H9 (cell line): Measurements from ENCODE around the gene PRICKLE3. TPM values are rescaled to one million over a fixed set of nuclear protein-coding genes. Genes with fewer than 3 reads are reported as not detected.

Source experiments
- DNase-seq: peaks from one replicate; pipeline ENCODE4 v3.0.0-alpha.2; 2017
- H2AFZ ChIP-seq: one replicate; pipeline ENCODE4 v1.6.1; 2013; ENCODE audit warnings: mild to moderate bottlenecking, low read length, control low read depth, moderate library complexity
- H2AK5ac ChIP-seq: 2 replicates; pipeline ENCODE4 v1.6.1; 2013; ENCODE audit warnings: low read length, control low read depth, mixed read lengths; ENCODE audit not compliant: insufficient read length
- H2BK120ac ChIP-seq: one replicate; pipeline ENCODE4 v1.6.1; 2013; ENCODE audit warnings: low read depth, mild to moderate bottlenecking, low read length, control low read depth, inconsistent platforms; ENCODE audit not compliant: poor library complexity, severe bottlenecking
- H2BK12ac ChIP-seq: 2 replicates; pipeline ENCODE4 v1.6.1; 2013; ENCODE audit warnings: low read length, control low read depth, mixed read lengths, low read depth; ENCODE audit not compliant: insufficient read length
- H2BK15ac ChIP-seq: 2 replicates; pipeline ENCODE4 v1.6.1; 2013; ENCODE audit warnings: low read depth, low read length, control low read depth
- H2BK20ac ChIP-seq: one replicate; pipeline ENCODE4 v1.6.1; 2013; ENCODE audit warnings: low read depth, mild to moderate bottlenecking, low read length, control low read depth, inconsistent platforms; ENCODE audit not compliant: poor library complexity, severe bottlenecking
- H2BK5ac ChIP-seq: 2 replicates; pipeline ENCODE4 v1.6.1; 2013; ENCODE audit warnings: low read length, control low read depth, mixed read lengths; ENCODE audit not compliant: insufficient read length
- H3K14ac ChIP-seq: 2 replicates; pipeline ENCODE4 v1.6.1; 2013; ENCODE audit warnings: low read length, control low read depth; ENCODE audit not compliant: insufficient read depth
- H3K18ac ChIP-seq: 2 replicates; pipeline ENCODE4 v1.6.1; 2013; ENCODE audit warnings: low read depth, mild to moderate bottlenecking, mixed read lengths, low read length, control low read depth; ENCODE audit not compliant: insufficient read length
- H3K23ac ChIP-seq: 2 replicates; pipeline ENCODE4 v1.6.1; 2013; ENCODE audit warnings: low read length, control low read depth, mixed read lengths, low read depth; ENCODE audit not compliant: insufficient read length
- H3K23me2 ChIP-seq: 2 replicates; pipeline ENCODE4 v1.6.1; 2013; ENCODE audit warnings: low read depth, mild to moderate bottlenecking, mixed read lengths, low read length, control low read depth; ENCODE audit not compliant: insufficient read length, poor library complexity, severe bottlenecking
- H3K27ac ChIP-seq: 2 replicates; pipeline ENCODE4 v1.5.1; 2013; ENCODE audit warnings: low read length, control low read depth, mixed read lengths, low read depth; ENCODE audit not compliant: insufficient read length
- H3K27me3 ChIP-seq: 2 replicates; pipeline ENCODE4 v1.6.1; 2013; ENCODE audit warnings: low read length, control low read depth, inconsistent platforms; ENCODE audit not compliant: insufficient read depth
- H3K4ac ChIP-seq: 2 replicates; pipeline ENCODE4 v1.6.1; 2013; ENCODE audit warnings: low read depth, mild to moderate bottlenecking, control low read depth, inconsistent platforms, low read length, moderate library complexity
- H3K4me1 ChIP-seq: 2 replicates; pipeline ENCODE4 v1.6.1; 2013; ENCODE audit warnings: low read length, control low read depth, inconsistent platforms; ENCODE audit not compliant: insufficient read depth
- H3K4me2 ChIP-seq: 2 replicates; pipeline ENCODE4 v1.6.1; 2013; ENCODE audit warnings: low read length, control low read depth, mixed read lengths; ENCODE audit not compliant: insufficient read length, insufficient read depth
- H3K56ac ChIP-seq: 2 replicates; pipeline ENCODE4 v1.6.1; 2013; ENCODE audit warnings: low read depth, mild to moderate bottlenecking, mixed read lengths, low read length, control low read depth; ENCODE audit not compliant: insufficient read length
- H3K79me1 ChIP-seq: 2 replicates; pipeline ENCODE4 v1.6.1; 2013; ENCODE audit warnings: low read depth, mild to moderate bottlenecking, moderate library complexity, low read length, control low read depth, inconsistent platforms; ENCODE audit not compliant: insufficient read depth, poor library complexity, severe bottlenecking
- H3K79me2 ChIP-seq: 2 replicates; pipeline ENCODE4 v1.6.1; 2013; ENCODE audit warnings: low read length, control low read depth, inconsistent platforms; ENCODE audit not compliant: insufficient read depth
- H3K9ac ChIP-seq: 2 replicates; pipeline ENCODE4 v1.6.1; 2013; ENCODE audit warnings: low read length, control low read depth, mixed read lengths; ENCODE audit not compliant: insufficient read length; ENCODE audit errors: extremely low read depth
- H3K9me3 ChIP-seq: one replicate; pipeline ENCODE4 v1.6.1; 2013; ENCODE audit warnings: low read depth, low read length, inconsistent platforms; ENCODE audit not compliant: control insufficient read depth
- H3T11ph ChIP-seq: one replicate; pipeline ENCODE4 v1.6.1; 2013; ENCODE audit warnings: mild to moderate bottlenecking, low read length, control low read depth, inconsistent platforms
- H4K20me1 ChIP-seq: one replicate; pipeline ENCODE4 v1.6.1; 2013; ENCODE audit not compliant: control insufficient read depth, insufficient read length, insufficient read depth
- H4K5ac ChIP-seq: 2 replicates; pipeline ENCODE4 v1.6.1; 2013; ENCODE audit warnings: low read depth, mild to moderate bottlenecking, mixed read lengths, low read length, control low read depth; ENCODE audit not compliant: insufficient read length
- H4K8ac ChIP-seq: replicated peaks from 2 replicates; pipeline ENCODE4 v1.6.1; 2013; ENCODE audit warnings: low read length, control low read depth, mixed read lengths, low read depth; ENCODE audit not compliant: insufficient read length
- H4K91ac ChIP-seq: 2 replicates; pipeline ENCODE4 v1.6.1; 2013; ENCODE audit warnings: low read depth, mild to moderate bottlenecking, moderate library complexity, mixed read lengths, low read length, control low read depth; ENCODE audit not compliant: insufficient read length
- H3K27ac Mint-ChIP-seq, 3 experiments: 2 replicates in 2 of 3; 3 replicates in 1 of 3; pipeline ENCODE4 v1.8.0; 2020 to 2021; ENCODE audit warnings: mixed read lengths in 3 of 3, mild to moderate bottlenecking in 1 of 3, moderate library complexity in 1 of 3
- H3K27me3 Mint-ChIP-seq: 2 replicates; pipeline ENCODE4 v1.8.0; 2021; ENCODE audit warnings: low read depth, mild to moderate bottlenecking, moderate library complexity, mixed read lengths
- H3K36me3 Mint-ChIP-seq, 3 experiments: 2 replicates in 2 of 3; 3 replicates in 1 of 3; pipeline ENCODE4 v1.8.0; 2020 to 2021; ENCODE audit warnings: low read depth in 3 of 3, mixed read lengths in 3 of 3; ENCODE audit not compliant: insufficient read depth in 1 of 3
- H3K4me1 Mint-ChIP-seq, 2 experiments: 2 replicates each; pipeline ENCODE4 v1.8.0; 2020; ENCODE audit warnings: mixed read lengths in 2 of 2
- H3K4me3 Mint-ChIP-seq, 2 experiments: 2 replicates in 1 of 2; 3 replicates in 1 of 2; pipeline ENCODE4 v1.8.0; 2020 to 2021; ENCODE audit warnings: mild to moderate bottlenecking in 2 of 2, mixed read lengths in 2 of 2, moderate library complexity in 1 of 2
- H3K9me3 Mint-ChIP-seq, 2 experiments: 2 replicates in 1 of 2; 3 replicates in 1 of 2; pipeline ENCODE4 v1.8.0; 2020; ENCODE audit warnings: mild to moderate bottlenecking in 2 of 2, mixed read lengths in 2 of 2, moderate library complexity in 1 of 2
- WGBS: extraction: QIAGEN DNeasy Blood & Tissue Kit; methylation state at CpG from one replicate; pipeline ENCODE4 v1.1.7; 2013; ENCODE audit warnings: missing lambda C conversion rate, low lambda C conversion rate, mixed read lengths; ENCODE audit not compliant: insufficient read length; ENCODE audit errors: extremely low coverage; 5-methylcytosine and 5-hydroxymethylcytosine counted together
- total RNA-seq: library from RNA; stranded (reverse); gene quantifications from 2 replicates; pipeline ENCODE4 v1.2.1, GENCODE V29; 2021
- TF ChIP-seq, protein P1 (sequence below): fragments of 200-600 bp; sonication (generic); conservative IDR thresholded peaks from 3 replicates; pipeline ENCODE4 v1.8.0; 2021; ENCODE audit warnings: antibody characterized with exemption, mild to moderate bottlenecking

Gene PRICKLE3
- total RNA-seq, 1 experiment from 2014 or later: 9.7 TPM

DNA sequence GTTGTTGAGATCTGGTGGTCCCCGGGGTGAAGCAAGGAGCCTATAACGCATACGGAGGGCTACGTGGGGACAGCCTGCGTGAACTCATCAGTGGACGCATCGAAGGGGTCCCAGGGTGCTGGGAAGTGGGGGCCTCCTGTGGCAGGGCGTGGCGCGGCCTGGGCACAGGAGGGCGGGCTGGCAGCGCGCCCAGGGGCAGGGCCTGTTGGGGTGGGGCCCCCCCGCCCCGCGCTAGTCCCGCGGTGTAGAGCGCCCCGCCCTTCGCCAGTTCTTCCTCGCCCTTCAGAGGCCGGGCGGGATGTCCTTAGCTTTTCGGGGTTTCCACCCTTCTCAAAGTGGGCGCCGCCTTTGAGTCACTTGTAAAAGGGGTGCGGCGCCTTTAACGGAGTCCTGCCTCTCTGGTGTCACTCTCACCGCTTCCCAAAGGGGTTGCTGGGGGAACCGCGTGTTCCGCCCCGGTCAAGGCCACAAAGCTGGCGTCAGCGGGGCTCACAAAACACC is 13.8 kb downstream of the PRICKLE3 start:
- peaks cover 22 to 37% (median 23%) of the 10 kb centered on the region in 3 experiments for H3K36me3 Mint-ChIP-seq
- Histone ChIP-seq H3K9me3 (peaks cover 15% of the 10 kb centered on the region), H3K56ac (no peak overlapping the region), H3K79me1 (no peaks in the 10 kb centered on the region), H3K4me2 (peak overlapping the region; percentile 71), H3T11ph (no peak overlapping the region), H4K20me1 (no peaks in the 10 kb centered on the region), H4K5ac (no peak overlapping the region), H2AK5ac (no peak overlapping the region), H3K79me2 (no peaks in the 10 kb centered on the region), H3K4ac (no peak overlapping the region), H3K27ac (no peak overlapping the region), H4K8ac (no peak overlapping the region), H2BK5ac (no peak overlapping the region), H4K91ac (no peak overlapping the region), H3K4me1 (no peaks in the 10 kb centered on the region), H2BK12ac (no peak overlapping the region), H2BK15ac (no peak overlapping the region), H2BK120ac (no peak overlapping the region), H3K9ac (no peak overlapping the region), H3K23ac (no peak overlapping the region), H3K18ac (no peak overlapping the region), H2AFZ (no peak overlapping the region), H3K27me3 (no peaks in the 10 kb centered on the region; the same call in 1 of the 2 replicates), H3K23me2 (peaks cover 12% of the 10 kb centered on the region), H2BK20ac (no peak overlapping the region), H3K14ac (no peak overlapping the region)
- peak overlapping the region; percentile 66 to 81 for H3K4me3 Mint-ChIP-seq
- H3K9me3 Mint-ChIP-seq: peaks cover 68 to 74% of the 10 kb centered on the region in 2 experiments
- peaks cover 40% of the 10 kb centered on the region for H3K27me3 Mint-ChIP-seq
- DNase-seq: no peak
- H3K27ac Mint-ChIP-seq: no peak overlapping the region
- peaks cover 3 to 19% of the 10 kb centered on the region in 2 experiments for H3K4me1 Mint-ChIP-seq
- WGBS: no CpG with 5 or more reads among the region's 37 CpGs
- TF ChIP-seq, protein P1, sequence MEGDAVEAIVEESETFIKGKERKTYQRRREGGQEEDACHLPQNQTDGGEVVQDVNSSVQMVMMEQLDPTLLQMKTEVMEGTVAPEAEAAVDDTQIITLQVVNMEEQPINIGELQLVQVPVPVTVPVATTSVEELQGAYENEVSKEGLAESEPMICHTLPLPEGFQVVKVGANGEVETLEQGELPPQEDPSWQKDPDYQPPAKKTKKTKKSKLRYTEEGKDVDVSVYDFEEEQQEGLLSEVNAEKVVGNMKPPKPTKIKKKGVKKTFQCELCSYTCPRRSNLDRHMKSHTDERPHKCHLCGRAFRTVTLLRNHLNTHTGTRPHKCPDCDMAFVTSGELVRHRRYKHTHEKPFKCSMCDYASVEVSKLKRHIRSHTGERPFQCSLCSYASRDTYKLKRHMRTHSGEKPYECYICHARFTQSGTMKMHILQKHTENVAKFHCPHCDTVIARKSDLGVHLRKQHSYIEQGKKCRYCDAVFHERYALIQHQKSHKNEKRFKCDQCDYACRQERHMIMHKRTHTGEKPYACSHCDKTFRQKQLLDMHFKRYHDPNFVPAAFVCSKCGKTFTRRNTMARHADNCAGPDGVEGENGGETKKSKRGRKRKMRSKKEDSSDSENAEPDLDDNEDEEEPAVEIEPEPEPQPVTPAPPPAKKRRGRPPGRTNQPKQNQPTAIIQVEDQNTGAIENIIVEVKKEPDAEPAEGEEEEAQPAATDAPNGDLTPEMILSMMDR: no peak
